SK-N-MC (cell line): Measurements from ENCODE around the gene OR2AT4.

Experiments used
- EZH2 ChIP-seq: fragments of 200-600 bp; sonication (generic); IDR thresholded peaks from one replicate; pipeline ENCODE4 v1.6.1; 2017; ENCODE audit warnings: antibody characterized with exemption
- FOXP2 ChIP-seq: optimal IDR thresholded peaks from 2 replicates; pipeline ENCODE3; 2011; ENCODE audit warnings: mild to moderate bottlenecking, moderate library complexity; ENCODE audit not compliant: insufficient read depth; ENCODE audit errors: extremely low read length, control extremely low read depth
- POLR2AphosphoS5 ChIP-seq: IDR thresholded peaks from 2 replicates; pipeline ENCODE4 v1.6.1; 2012; ENCODE audit warnings: mild to moderate bottlenecking, low read depth, low read length, borderline replicate concordance

- no peak for TF ChIP-seq POLR2AphosphoS5
- TF ChIP-seq EZH2, result no peak
- no peak for TF ChIP-seq FOXP2
Observed at GRCh38 chr11:75126564-75126963, 29.9 kb upstream of the OR2AT4 start.
